Neural crest cell (in vitro differentiated cells): Measurements from ENCODE around the gene MSLN. TPM values are rescaled to one million over a fixed set of nuclear protein-coding genes. Genes with fewer than 3 reads are reported as not detected.

Source experiments
- DNase-seq: peaks from one replicate; pipeline ENCODE4 v3.0.0; 2021; ENCODE audit warnings: low read depth, mixed read lengths, low spot score
- H3K27ac Mint-ChIP-seq: one replicate; pipeline ENCODE4 v1.8.0; 2021; ENCODE audit warnings: mild to moderate bottlenecking, mixed read lengths; ENCODE audit not compliant: unreplicated experiment
- H3K27me3 Mint-ChIP-seq: 2 replicates; pipeline ENCODE4 v1.8.0; 2021; ENCODE audit warnings: low read depth, mild to moderate bottlenecking, mixed read lengths
- H3K36me3 Mint-ChIP-seq: 2 replicates; pipeline ENCODE4 v1.8.0; 2021; ENCODE audit warnings: low read depth, mild to moderate bottlenecking, mixed read lengths
- H3K4me1 Mint-ChIP-seq: 2 replicates; pipeline ENCODE4 v1.8.0; 2021; ENCODE audit warnings: mixed read lengths
- H3K4me3 Mint-ChIP-seq: one replicate; pipeline ENCODE4 v1.8.0; 2021; ENCODE audit warnings: mild to moderate bottlenecking, mixed read lengths
- H3K9me3 Mint-ChIP-seq: 2 replicates; pipeline ENCODE4 v1.8.0; 2021; ENCODE audit warnings: mixed read lengths
- CTCF ChIP-seq: fragments of 200-600 bp; sonication (generic); conservative IDR thresholded peaks from 2 replicates; pipeline ENCODE4 v1.5.0; 2021; ENCODE audit warnings: antibody characterized with exemption, mild to moderate bottlenecking
- total RNA-seq: library from RNA; stranded (reverse); gene quantifications from 2 replicates; pipeline ENCODE4 v1.2.1, GENCODE V29; 2021

MSLN gene
- total RNA-seq, 1 donor from 2014 or later: not detected

- no peaks in the 10 kb centered on the region for H3K36me3 Mint-ChIP-seq
- H3K27me3 Mint-ChIP-seq: peaks cover 12% of the 10 kb centered on the region
- DNase-seq: no peak
- H3K27ac Mint-ChIP-seq: no peak overlapping the region
- H3K4me1 Mint-ChIP-seq: peaks cover 21% of the 10 kb centered on the region
- H3K4me3 Mint-ChIP-seq: peak overlapping the region; percentile 72
- no peak for TF ChIP-seq CTCF
- no peaks in the 10 kb centered on the region for H3K9me3 Mint-ChIP-seq
Measured at GRCh38 chr16:721765-722540, 38.6 kb upstream of the MSLN start.

- H3K4me3 Mint-ChIP-seq: peak overlapping the region; percentile 72
Measured at GRCh38 chr16:722835-723633, 37.5 kb upstream of the MSLN start.

GRCh38 chr16:723695-724094 lies 36.8 kb upstream of the MSLN start:
- Mint-ChIP-seq H3K4me1 (peaks cover 19% of the 10 kb centered on the region), H3K27me3 (peaks cover 12% of the 10 kb centered on the region), H3K9me3 (no peaks in the 10 kb centered on the region), H3K27ac (no peak overlapping the region), H3K4me3 (peak overlapping the region; percentile 57), H3K36me3 (no peaks in the 10 kb centered on the region)
- no peak for TF ChIP-seq CTCF
- DNase-seq: no peak

More at GRCh38 chr16:722835-723633, 37.5 kb upstream of the MSLN start:
- TF ChIP-seq CTCF: no peak
- H3K27ac Mint-ChIP-seq: no peak overlapping the region
- H3K4me1 Mint-ChIP-seq: peaks cover 21% of the 10 kb centered on the region
- DNase-seq: no peak
- no peaks in the 10 kb centered on the region for H3K9me3 Mint-ChIP-seq
- no peaks in the 10 kb centered on the region for H3K36me3 Mint-ChIP-seq
- H3K27me3 Mint-ChIP-seq: peaks cover 12% of the 10 kb centered on the region

- Mint-ChIP-seq H3K27me3 (peaks cover 12% of the 10 kb centered on the region), H3K27ac (no peak overlapping the region), H3K4me3 (peak overlapping the region; percentile 83), H3K9me3 (no peaks in the 10 kb centered on the region), H3K4me1 (peaks cover 11% of the 10 kb centered on the region), H3K36me3 (no peaks in the 10 kb centered on the region)
- no peak for TF ChIP-seq CTCF
- no peak for DNase-seq
Measured at GRCh38 chr16:724188-725040, 36.1 kb upstream of the MSLN start.

DNA sequence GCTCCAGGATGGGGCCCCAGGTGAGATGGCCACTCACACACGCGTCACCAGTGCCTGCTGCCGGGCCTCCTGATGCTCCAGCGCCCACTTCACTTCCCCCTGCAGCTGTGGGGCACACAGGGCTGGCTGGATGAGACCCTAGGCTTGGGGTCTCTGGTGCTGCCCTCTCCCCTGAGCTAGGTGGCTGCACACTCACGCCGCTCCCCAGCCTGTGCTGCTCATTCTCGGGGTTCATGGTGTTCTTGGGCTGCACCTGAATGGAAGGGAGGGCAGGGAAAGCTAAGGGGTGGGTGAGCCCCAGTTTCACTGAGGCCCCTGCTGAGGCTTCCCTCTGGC lies 35.5 kb upstream of the MSLN start:
- Mint-ChIP-seq H3K4me3 (peak overlapping the region; percentile 83), H3K27ac (no peak overlapping the region), H3K36me3 (no peaks in the 10 kb centered on the region), H3K9me3 (no peaks in the 10 kb centered on the region), H3K4me1 (peaks cover 5% of the 10 kb centered on the region), H3K27me3 (peaks cover 10% of the 10 kb centered on the region)
- DNase-seq: no peak
- TF ChIP-seq CTCF: no peak
